Osteoblast (primary cell): ENCODE data around the gene INCENP. TPM values are rescaled to one million over a fixed set of nuclear protein-coding genes. Genes with fewer than 3 reads are reported as not detected.

Source experiments
- DNase-seq: peaks from one replicate; pipeline ENCODE4 v3.0.0; 2011; ENCODE audit warnings: low spot score, mixed read lengths; ENCODE audit not compliant: insufficient read length; ENCODE audit errors: missing footprints
- H2AFZ ChIP-seq: 2 replicates; pipeline ENCODE4 v1.6.0; 2011; ENCODE audit warnings: mild to moderate bottlenecking, low read length
- H3K27ac ChIP-seq: 2 replicates; pipeline ENCODE4 v1.5.1; 2011; ENCODE audit warnings: mild to moderate bottlenecking, low read depth, low read length, moderate library complexity
- H3K27me3 ChIP-seq: 2 replicates; pipeline ENCODE4 v1.6.0; 2012; ENCODE audit warnings: mild to moderate bottlenecking, control low read depth, inconsistent platforms, low read length, moderate library complexity; ENCODE audit not compliant: insufficient read depth
- H3K36me3 ChIP-seq: 2 replicates; pipeline ENCODE4 v1.5.1; 2011; ENCODE audit warnings: mild to moderate bottlenecking, low read length, control low read depth, moderate library complexity; ENCODE audit not compliant: insufficient read depth
- H3K4me1 ChIP-seq: 2 replicates; pipeline ENCODE4 v1.5.1; 2011; ENCODE audit warnings: mild to moderate bottlenecking, low read length, control low read depth, moderate library complexity; ENCODE audit not compliant: insufficient read depth
- H3K4me2 ChIP-seq: 2 replicates; pipeline ENCODE4 v1.6.0; 2011; ENCODE audit warnings: mild to moderate bottlenecking, low read length; ENCODE audit not compliant: insufficient read depth
- H3K4me3 ChIP-seq: fragments of 200-600 bp; sonication (generic); 3 replicates; pipeline ENCODE4 v1.5.1; 2012; ENCODE audit warnings: mild to moderate bottlenecking, low read length, inconsistent platforms; ENCODE audit not compliant: insufficient read depth
- H3K79me2 ChIP-seq: 2 replicates; pipeline ENCODE4 v1.6.0; 2012; ENCODE audit warnings: mild to moderate bottlenecking, low read length, control low read depth, inconsistent platforms; ENCODE audit not compliant: insufficient read depth
- H3K9me3 ChIP-seq: 2 replicates; pipeline ENCODE4 v1.5.1; 2011; ENCODE audit warnings: low read depth, low read length, control low read depth
- H4K20me1 ChIP-seq: 2 replicates; pipeline ENCODE4 v1.6.0; 2012; ENCODE audit warnings: mild to moderate bottlenecking, low read length, control low read depth; ENCODE audit not compliant: insufficient read depth
- total RNA-seq: library from RNA; depleted of rRNA; stranded (reverse); fragments of >200 nt; gene quantifications from 2 replicates; pipeline ENCODE4 v1.2.3, GENCODE V29; 2012
- TF ChIP-seq, protein P1 (sequence below): IDR thresholded peaks from 2 replicates; pipeline ENCODE4 v1.5.1; 2011; ENCODE audit warnings: mild to moderate bottlenecking, low read depth, low read length, moderate library complexity; ENCODE audit errors: extremely low read depth

The INCENP gene
- total RNA-seq, 1 donor: 8.7 TPM

DNA sequence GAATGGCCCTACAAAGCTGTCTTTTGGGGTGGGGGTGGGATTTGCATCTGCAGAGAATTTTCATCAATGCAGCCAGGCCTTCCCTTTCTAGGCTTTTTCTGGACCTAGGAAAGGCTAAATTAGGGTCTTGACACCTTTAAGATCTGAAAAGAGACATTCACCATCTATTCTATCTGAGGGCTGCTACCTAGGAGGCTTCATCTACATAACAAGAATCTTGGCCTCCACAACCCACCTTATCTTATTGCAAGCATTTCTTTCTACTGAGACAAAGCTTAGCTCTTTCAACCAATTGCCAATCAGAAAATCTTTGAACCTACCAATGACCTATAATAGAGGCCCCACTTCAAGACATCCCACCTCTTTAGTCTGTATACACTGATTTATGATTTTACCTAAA is 20.7 kb upstream of the INCENP start:
- Histone ChIP-seq H3K27ac (no peak overlapping the region), H4K20me1 (no peaks in the 10 kb centered on the region), H3K36me3 (no peaks in the 10 kb centered on the region), H3K9me3 (no peaks in the 10 kb centered on the region), H3K27me3 (no peaks in the 10 kb centered on the region), H2AFZ (no peak overlapping the region), H3K4me1 (peaks cover 20% of the 10 kb centered on the region), H3K4me2 (no peak overlapping the region), H3K4me3 (no peak overlapping the region), H3K79me2 (no peaks in the 10 kb centered on the region)
- DNase-seq: no peak
- TF ChIP-seq, protein P1, sequence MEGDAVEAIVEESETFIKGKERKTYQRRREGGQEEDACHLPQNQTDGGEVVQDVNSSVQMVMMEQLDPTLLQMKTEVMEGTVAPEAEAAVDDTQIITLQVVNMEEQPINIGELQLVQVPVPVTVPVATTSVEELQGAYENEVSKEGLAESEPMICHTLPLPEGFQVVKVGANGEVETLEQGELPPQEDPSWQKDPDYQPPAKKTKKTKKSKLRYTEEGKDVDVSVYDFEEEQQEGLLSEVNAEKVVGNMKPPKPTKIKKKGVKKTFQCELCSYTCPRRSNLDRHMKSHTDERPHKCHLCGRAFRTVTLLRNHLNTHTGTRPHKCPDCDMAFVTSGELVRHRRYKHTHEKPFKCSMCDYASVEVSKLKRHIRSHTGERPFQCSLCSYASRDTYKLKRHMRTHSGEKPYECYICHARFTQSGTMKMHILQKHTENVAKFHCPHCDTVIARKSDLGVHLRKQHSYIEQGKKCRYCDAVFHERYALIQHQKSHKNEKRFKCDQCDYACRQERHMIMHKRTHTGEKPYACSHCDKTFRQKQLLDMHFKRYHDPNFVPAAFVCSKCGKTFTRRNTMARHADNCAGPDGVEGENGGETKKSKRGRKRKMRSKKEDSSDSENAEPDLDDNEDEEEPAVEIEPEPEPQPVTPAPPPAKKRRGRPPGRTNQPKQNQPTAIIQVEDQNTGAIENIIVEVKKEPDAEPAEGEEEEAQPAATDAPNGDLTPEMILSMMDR: no peak

DNA sequence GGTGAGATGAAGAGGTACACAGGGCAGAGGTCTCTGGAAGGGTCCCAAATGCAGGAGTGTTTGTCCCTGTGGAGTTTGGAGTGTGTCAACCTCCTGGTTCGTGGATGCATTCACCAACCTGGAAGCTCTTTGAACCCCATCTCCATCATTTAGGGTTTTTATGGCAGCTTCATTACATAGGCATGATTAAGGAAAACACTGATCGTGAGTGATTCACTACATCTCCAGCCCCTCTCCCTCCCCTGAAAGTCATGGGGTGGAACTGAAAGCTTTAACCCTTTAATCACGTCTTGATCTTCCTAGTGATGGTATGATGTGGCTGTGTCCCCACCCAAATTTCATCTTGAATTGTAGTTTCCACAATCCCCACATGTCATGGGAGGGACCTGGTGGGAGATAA is 19.8 kb upstream of the INCENP start:
- TF ChIP-seq, protein P1: no peak
- Histone ChIP-seq H3K79me2 (no peaks in the 10 kb centered on the region), H4K20me1 (no peaks in the 10 kb centered on the region), H3K4me1 (peaks cover 26% of the 10 kb centered on the region), H2AFZ (no peak overlapping the region), H3K36me3 (no peaks in the 10 kb centered on the region), H3K27me3 (no peaks in the 10 kb centered on the region), H3K4me2 (no peak overlapping the region), H3K4me3 (no peak overlapping the region), H3K27ac (peak overlapping the region; percentile 22), H3K9me3 (no peaks in the 10 kb centered on the region)
- no peak for DNase-seq

DNA sequence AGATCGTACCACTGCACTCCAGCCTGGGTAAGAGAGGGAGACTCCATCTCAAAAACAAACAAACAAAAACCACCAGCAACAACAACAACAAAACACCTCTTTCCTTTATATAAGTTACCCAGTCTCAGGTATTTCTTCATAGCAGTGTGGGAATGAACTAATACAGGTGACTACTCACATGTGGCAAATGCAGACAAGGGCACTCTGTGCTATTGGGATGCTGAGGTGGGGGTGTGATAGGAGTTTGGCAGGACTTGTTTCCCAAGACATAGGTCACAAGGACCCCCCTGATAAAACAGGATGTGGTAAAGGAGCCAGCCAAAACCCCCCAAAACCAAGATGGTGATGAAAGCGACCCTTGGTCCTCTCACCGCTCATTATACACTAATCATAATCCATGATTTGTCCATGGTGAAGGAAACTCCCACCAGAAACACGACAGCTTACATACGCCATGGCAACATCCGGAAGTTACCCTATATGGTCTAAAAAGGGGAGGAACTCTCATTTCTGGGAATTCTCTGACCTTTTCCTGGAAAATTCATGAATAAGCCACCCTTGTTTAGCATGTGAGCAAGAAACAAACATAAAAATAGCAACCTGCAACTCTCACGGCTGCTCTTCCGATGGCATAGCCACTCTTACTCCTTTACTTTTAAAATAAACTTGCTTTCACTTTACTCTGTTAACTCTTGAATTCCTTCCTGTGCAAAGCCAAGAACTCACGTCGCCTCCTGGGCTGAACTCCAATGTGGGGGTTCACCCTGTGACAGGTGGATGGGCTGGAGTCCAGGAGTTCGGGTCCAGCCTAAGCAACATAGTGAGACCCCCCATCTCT is 18.8 kb upstream of the INCENP start:
- peak overlapping the region; percentile 67 for H2AFZ ChIP-seq
- peak overlapping the region; percentile 70 for H3K27ac ChIP-seq
- H4K20me1 ChIP-seq: no peaks in the 10 kb centered on the region
- no peaks in the 10 kb centered on the region for H3K9me3 ChIP-seq
- H3K4me2 ChIP-seq: peak overlapping the region; percentile 87
- DNase-seq: no peak
- H3K27me3 ChIP-seq: no peaks in the 10 kb centered on the region
- no peaks in the 10 kb centered on the region for H3K79me2 ChIP-seq
- H3K4me1 ChIP-seq: peaks cover 32% of the 10 kb centered on the region
- TF ChIP-seq, protein P1: no peak
- H3K4me3 ChIP-seq: peak overlapping the region; percentile 63
- no peaks in the 10 kb centered on the region for H3K36me3 ChIP-seq

DNA sequence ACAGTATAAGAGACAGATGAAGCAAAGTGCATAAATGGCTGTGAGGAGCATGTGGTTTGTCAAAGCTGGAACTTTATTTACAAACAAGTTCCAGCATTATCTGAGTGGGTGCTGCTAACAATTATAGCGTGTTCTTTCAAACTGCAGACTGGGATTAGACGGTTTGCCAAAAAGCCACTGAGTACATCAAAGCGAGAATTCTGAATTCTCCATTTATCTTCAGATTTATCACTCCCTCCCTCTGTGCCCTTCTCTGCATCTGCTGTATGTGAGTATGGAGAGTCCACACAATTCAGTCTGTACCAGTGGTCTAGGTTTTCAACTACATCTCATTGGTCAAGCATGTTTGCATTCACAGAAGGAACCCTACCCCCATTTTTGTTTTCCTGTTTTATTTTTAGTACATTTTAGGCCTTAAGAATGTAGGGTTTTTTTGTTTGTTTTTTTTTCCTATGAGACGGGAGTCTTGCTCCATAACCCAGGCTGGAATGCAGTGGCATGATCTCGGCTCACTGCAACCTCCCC is 18.1 kb upstream of the INCENP start:
- Histone ChIP-seq H3K4me3 (peak overlapping the region; percentile 63), H3K4me1 (peaks cover 32% of the 10 kb centered on the region), H3K4me2 (peak overlapping the region; percentile 87), H3K79me2 (no peaks in the 10 kb centered on the region), H3K36me3 (no peaks in the 10 kb centered on the region), H2AFZ (peak overlapping the region; percentile 67), H3K27ac (peak overlapping the region; percentile 70), H3K9me3 (no peaks in the 10 kb centered on the region), H4K20me1 (no peaks in the 10 kb centered on the region), H3K27me3 (no peaks in the 10 kb centered on the region)
- TF ChIP-seq, protein P1: no peak
- DNase-seq: peak; percentile 10
